Right forelimb (tissue), 1 donor: ENCODE measurements around the gene ZNF408.

Experiments used
- DNase-seq: peaks from one replicate; pipeline ENCODE4 v3.0.0-alpha.2; 2018

ZNF408 gene

DNA sequence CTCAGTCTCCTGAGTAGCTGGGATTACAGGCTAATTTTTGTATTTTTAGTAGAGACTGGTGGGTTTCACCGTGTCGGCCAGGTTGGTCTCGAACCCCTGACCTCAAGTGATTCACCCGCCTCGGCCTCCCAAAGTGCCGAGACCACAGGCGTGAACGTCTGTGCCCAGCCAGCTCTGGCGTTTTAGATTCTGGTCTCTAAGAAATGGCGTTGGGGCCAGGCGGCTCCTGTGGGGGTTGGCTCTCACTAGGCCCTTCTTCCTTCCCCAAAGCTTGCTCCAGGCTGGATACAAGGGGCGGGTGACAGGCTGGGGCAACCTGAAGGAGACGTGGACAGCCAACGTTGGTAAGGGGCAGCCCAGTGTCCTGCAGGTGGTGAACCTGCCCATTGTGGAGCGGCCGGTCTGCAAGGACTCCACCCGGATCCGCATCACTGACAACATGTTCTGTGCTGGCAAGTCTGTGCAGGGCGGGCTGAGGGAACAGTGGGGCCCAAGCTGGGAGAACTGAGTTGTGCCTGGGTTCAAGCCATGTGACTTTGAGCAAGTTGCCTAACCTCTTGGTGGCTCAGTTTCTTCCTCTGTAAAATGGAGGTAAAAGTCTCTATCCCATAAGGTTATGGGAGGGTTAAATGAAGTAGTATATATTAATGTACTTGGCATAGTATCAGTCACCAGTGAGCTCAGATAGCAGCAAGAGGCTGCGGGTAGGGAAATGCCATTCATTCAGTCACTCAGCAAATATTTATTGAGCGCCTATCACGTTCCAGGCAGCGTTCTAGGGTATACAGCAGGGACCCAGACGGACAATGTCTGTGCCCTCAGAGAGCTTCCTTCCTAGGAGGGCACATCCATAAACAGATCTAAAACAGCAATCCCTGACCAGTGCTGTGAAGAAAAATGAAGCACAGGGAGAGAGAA, 28.5 kb downstream of the ZNF408 start:
- no peak for DNase-seq

DNA sequence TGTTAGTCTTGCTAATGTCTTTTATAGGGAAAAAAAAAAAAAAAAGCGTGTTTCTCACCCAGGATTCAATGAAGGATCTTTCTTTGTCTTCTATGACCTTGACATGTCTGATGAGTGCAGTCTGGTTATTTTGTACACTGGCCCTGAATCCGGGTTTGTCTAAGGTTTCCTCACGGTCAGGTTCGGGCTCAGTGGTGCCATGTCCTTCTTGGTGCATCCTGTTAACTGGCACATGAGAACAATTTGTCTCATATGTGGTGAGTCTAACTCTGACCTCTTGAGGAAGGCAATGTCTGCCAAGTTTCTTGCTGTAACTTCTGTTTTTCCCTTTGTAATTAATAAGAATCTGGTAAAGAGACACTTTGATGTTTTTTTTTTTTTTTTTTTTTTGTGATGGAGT, 30.7 kb downstream of the ZNF408 start:
- DNase-seq: no peak

DNA sequence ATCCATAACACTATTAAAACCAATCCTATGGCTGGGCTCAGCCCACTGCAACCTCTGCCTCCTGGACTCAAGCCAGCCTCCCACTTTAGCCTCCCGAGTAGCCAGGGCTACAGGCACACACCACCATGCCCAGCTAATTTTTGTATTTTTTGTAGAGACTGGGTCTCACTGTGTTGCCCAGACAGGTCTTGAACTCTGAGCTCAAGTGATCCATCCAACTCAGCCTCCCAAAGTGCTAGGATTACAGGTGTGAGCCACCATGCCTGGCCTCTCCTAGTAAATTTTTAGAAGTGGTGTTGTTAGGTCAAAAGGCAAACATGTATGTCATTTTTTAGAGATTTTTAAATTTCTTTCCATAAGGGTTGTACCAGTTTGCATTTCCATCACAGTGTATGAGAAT, 32.4 kb downstream of the ZNF408 start:
- no peak for DNase-seq

DNA sequence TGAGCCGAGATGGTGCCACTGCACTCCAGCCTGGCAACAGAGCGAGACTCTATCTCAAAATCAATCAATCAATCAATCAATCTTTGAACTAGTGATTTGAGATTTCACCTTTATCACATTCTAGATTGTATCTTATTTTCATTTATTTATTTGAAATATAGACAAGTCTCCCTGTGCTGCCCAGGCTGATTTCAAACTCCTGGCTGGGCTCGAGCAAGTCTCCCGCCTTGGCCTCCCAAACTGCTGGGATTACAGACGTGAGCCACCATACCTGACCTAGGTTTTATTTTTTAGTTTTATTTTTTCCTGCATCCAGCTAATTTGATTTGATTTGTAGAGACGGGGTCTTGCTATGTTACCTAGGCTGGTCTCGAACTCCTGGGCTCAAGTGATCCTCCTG, 35.3 kb downstream of the ZNF408 start:
- DNase-seq: no peak

DNA sequence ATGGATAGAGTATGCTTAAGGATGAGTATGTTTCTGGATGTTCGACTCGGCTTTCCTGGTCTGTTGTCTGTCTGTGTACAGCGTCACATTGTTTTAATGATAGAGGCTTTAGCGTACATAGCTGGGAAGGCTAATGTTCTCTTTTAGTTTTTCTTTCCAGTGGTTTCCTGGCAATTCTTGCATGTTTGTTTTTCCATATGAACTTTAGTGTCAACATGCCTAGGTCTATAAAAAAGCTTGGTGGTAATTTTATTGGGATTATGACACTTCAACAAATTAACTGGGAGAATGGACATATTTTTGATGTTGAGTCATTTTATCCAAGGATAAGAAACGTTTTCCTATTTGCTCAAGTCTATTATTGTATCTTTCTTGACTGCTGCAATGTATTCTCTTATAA, 35.8 kb downstream of the ZNF408 start:
- DNase-seq: no peak

DNA sequence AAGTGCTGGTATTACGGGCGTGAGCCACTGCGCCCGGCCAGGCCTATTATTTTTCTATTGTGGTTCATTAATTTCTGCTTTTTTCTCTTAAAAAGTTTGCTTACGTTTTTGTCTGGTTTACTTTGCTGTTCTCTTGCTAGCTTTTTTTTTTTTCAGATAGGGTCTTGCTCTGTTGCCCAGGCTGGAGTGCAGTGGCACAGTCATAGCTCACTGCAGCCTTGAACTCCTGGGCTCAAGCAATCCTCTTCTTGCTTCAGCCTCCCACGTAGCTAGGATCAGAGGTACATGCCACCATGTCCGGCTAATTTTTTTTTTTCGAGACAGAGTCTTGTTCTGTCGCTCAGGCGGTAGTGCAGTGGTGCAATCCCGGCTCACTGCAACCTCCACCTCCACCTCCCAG, 36.9 kb downstream of the ZNF408 start:
- DNase-seq: no peak

DNA sequence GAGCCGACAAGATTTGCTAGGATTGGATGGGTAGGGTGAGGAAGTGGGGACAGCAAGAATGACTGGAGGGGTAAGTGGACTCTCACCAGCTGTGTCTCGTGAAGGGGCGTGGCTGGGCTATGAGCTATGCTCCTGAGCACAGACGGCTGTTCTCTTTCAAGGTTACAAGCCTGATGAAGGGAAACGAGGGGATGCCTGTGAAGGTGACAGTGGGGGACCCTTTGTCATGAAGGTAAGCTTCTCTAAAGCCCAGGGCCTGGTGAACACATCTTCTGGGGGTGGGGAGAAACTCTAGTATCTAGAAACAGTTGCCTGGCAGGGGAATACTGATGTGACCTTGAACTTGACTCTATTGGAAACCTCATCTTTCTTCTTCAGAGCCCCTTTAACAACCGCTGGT, 38.1 kb downstream of the ZNF408 start:
- DNase-seq: no peak

DNA sequence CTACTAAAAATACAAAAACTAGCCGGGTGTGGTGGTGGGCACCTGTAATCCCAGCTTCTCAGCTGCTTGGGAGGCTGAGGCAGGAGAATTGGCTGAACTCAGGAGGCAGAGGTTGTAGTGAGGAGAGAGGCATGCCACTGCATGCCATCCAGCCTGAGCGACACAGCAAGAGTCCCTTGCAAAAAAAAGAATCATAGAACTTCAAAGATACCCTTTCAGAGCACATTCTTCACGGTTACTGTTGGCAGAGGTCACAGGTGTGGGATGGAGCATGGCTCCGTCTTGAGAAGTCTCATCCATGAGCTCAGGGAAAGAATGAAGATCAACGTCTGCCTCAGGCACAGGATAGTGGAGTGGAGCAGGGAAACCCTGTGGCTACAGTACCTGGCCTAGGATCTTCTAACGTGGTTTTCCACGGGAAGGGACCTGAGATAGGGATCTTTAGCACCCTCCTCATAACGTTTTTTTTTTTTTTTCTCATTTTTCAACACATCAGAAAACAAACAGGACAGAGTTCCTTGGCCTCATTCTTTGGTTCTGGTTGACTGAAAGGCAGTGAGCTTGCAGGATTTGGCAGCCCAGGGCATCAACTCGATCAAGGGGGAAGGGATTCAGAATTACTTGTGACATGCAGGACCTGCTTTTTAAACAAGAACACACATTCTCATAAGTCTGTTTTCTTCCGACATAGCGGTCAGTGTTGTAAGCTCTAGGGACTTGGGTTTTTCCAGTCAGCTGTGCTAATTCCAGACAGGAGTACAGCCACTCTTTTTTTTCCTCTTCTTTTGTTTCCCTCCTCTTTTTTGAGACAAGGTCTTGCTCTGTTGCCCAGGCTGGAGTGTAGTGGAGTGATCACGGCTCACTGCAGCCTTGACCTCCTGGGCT, 41.0 kb downstream of the ZNF408 start:
- no peak for DNase-seq

DNA sequence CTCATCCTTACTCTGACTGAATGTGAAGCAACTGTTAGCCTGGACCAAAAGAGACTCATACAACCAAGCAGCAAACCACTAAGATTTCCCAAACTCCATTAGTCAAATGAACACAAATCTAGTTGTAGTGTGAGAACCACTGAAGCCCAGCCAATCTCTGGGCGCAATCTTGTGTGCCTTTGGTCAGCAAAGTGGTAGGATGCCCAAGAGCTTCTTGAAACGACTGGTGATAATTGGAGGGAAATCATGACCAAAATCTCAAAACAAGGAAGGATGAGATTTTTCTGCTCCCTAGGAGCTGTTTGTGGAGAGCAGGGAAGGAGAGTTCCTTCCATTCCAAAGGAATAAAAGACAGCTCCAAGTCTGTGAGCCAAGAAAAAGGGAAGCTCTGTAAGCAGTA, 42.2 kb downstream of the ZNF408 start:
- no peak for DNase-seq

DNA sequence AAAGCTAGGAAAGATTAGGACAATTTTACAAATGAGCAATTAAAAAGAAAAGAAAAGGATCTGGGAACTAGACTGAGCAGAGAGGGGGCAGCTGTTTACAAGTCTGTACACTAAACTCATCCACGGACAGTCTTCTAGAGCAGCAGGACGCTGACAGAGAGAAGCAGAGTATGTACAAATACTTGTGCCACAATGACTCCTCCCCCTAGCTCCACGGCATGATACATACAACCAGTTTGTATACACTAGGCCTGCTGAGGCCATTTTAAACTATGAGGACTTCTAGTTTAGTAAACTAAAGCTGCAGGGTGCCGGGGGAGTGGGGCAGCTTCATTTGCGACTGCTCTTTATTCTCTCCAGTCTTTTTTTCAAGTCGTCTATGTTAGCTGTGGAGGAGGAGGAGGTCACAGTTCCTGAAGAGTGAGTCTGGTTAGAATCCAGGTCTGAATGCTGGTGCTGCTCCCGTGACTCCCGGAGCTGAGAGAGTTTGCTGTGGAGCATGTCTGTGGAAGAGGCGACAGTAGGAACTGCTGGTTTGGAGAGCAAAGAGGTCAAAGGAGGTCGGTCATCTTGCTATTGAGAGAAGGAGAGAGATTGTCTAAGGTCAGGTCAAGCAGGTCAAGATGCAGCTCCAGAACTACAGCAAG, 43.0 kb downstream of the ZNF408 start:
- DNase-seq: no peak

DNA sequence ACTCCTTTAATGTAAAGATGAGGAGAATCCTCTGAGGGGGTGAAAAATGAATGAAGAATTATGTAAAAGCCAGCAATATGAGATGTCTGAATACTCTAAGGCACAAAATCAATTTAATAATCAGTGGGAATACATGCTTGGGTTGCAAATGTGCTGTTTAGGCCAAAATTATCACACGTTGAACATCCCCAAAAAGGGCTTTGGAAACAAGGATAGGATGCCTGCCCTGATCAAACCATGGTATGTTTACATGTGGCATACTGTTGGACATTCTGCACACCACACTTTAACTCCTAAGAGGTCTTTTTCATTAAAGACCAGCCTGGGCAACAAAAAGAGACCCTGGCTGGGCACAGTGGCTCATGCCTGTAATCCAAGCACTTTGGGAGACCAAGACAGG, 44.5 kb downstream of the ZNF408 start:
- DNase-seq: no peak

DNA sequence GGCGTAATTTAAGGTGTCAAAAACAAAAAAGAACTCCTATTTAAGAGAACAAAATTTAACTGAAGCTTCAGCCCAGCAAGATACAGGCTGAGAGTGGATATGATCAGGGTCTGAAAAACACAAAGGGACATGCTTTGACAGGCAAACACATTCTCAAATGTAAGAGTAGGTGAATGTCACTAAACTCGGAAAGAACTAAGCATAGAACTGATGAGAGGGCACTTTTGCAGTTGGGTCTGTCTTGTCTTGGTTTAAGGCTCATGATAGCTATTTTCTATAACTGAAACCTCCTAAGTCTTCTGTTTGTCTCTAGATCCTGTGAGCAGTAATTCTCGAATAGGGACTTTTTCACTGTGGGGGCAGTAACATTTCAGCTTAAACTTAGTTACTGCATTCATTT, 45.2 kb downstream of the ZNF408 start:
- no peak for DNase-seq

DNA sequence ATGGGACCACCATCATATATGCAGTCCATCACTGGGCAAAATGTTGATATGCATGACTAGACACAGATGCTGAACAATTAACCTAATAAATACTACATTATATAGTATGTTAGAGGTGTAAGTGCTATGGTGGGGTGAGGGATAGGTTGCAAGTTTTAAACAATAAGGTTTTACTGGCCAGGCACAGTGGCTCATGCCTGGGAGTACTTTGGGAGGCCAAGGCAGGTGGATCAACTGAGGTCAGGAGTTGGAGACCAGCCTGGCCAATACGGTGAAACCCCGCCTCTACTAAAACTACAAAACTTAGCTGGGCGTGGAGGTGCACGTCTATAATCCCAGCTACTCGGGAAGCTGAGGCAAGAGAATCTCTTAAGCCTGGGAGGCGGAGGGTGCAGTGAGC, 46.3 kb downstream of the ZNF408 start:
- DNase-seq: no peak
